Measurements from ENCODE around the gene IL17RA.

DNA sequence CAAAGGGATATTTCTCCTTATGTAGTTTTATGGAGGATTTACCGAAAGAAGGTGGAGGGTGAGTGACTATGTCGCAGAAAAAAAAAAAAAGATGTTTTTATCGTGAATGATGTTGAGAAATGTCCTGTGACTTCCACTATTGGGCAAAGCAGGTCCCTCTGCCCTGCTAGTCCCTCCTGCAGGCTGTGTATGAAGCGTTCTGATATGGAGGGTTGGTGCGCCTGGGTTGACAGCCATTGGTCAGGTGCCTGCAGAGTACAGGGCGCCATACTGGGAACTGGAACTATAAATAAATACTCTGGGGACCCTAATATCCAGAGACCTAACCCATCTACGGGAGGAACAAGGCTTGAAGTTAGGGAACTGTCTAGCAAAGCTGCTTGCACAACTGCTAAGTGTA, 1.5 kb downstream of the IL17RA start:
- TF ChIP-seq, protein P1, sequence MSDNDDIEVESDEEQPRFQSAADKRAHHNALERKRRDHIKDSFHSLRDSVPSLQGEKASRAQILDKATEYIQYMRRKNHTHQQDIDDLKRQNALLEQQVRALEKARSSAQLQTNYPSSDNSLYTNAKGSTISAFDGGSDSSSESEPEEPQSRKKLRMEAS (IDR thresholded peaks at IDR 0.05) = no peak
- TF ChIP-seq, protein P2, sequence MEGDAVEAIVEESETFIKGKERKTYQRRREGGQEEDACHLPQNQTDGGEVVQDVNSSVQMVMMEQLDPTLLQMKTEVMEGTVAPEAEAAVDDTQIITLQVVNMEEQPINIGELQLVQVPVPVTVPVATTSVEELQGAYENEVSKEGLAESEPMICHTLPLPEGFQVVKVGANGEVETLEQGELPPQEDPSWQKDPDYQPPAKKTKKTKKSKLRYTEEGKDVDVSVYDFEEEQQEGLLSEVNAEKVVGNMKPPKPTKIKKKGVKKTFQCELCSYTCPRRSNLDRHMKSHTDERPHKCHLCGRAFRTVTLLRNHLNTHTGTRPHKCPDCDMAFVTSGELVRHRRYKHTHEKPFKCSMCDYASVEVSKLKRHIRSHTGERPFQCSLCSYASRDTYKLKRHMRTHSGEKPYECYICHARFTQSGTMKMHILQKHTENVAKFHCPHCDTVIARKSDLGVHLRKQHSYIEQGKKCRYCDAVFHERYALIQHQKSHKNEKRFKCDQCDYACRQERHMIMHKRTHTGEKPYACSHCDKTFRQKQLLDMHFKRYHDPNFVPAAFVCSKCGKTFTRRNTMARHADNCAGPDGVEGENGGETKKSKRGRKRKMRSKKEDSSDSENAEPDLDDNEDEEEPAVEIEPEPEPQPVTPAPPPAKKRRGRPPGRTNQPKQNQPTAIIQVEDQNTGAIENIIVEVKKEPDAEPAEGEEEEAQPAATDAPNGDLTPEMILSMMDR (IDR thresholded peaks at IDR 0.05; ENCODE audit: low read depth, low read length, missing input control) = no peak
